Measurements from ENCODE around the gene FAM219A.

DNA sequence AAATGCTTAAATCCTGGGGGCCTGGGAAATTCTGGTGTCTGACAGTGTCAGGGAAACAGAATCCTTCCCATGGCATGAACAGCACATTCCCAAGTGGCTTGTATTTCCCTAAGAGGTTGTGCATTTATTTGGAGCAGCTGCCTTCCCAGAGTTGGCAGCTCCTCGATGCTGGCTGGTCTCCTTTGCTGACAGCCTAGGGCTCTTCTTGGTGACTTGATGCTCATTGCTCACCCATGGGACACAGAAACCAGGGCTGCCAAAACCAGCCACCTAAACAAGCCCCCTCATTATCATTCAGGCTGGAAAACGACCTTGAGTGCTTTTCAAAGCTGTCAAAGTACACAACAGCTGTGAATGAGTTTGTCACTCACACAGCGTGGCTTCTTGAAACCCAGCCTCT lies 40.2 kb upstream of the FAM219A start:
- TF ChIP-seq, protein P1, sequence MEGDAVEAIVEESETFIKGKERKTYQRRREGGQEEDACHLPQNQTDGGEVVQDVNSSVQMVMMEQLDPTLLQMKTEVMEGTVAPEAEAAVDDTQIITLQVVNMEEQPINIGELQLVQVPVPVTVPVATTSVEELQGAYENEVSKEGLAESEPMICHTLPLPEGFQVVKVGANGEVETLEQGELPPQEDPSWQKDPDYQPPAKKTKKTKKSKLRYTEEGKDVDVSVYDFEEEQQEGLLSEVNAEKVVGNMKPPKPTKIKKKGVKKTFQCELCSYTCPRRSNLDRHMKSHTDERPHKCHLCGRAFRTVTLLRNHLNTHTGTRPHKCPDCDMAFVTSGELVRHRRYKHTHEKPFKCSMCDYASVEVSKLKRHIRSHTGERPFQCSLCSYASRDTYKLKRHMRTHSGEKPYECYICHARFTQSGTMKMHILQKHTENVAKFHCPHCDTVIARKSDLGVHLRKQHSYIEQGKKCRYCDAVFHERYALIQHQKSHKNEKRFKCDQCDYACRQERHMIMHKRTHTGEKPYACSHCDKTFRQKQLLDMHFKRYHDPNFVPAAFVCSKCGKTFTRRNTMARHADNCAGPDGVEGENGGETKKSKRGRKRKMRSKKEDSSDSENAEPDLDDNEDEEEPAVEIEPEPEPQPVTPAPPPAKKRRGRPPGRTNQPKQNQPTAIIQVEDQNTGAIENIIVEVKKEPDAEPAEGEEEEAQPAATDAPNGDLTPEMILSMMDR (conservative IDR thresholded peaks at IDR 0.05; ENCODE audit: low read length), result no peak
- no peak for TF ChIP-seq EZH2phosphoT487 (IDR thresholded peaks at IDR 0.05; ENCODE audit: borderline replicate concordance, low read depth, low read length)
